Measurements from ENCODE around the gene PATJ. TPM values are rescaled to one million over a fixed set of nuclear protein-coding genes. Genes with fewer than 3 reads are reported as not detected.

The PATJ gene
- total and polyA plus RNA-seq, 7 donors, result 2.0 to 49.9 (median 17.1) TPM

DNA sequence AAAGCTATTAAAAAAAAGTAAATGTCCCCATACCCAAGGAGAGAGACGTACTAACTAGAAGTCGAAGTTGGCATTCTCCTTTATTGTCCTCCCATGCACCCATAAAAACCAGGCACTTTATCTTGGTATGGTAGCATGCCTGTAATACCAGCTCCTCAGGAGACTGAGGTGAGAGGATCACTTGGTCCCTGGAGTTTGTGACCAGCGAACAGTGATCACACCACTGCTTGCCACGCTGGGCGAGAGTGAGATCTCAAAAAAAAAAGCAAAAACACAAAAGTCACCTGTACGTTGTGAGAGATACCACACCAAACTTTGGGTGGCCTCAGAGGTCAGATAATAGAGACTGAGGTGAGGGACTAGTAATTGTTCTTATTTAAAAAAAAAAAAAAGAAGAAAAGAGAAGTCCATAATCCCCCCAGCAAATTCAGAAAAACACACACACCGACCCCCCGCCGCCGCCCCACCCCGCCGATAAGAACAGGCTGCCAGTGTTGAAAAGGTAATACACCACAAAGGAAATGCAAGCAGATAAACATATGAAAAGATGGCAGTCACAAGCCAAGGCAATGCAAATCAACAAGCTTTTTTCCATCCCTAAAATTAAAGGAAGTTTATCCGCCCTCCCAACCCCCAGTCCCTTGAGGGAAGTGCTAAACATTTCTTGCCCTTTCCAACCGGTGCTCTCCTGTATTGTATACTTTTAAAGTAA is 455.9 kb downstream of the PATJ start:
- no peak overlapping the region for H3K4me3 ChIP-seq
- no peaks in the 10 kb centered on the region for H3K9me3 ChIP-seq
- H3K27me3 ChIP-seq (ENCODE audit: insufficient read depth in 3 of 3, low read length in 2 of 3), result peaks cover 0 to 29% (median 8%) of the 10 kb centered on the region in 3 donors
- H3K27ac ChIP-seq, result no peak overlapping the region
- intact Hi-C loops (cut with DNase I), result no loop called here
- DNase-seq, result no peak
- no peaks in the 10 kb centered on the region for H3K4me1 ChIP-seq
- 46 to 54% (median 47%) methylated on average over 14 of the region's 14 CpGs for WGBS, 3 donors
- H3K36me3 ChIP-seq (ENCODE audit: insufficient read depth in 1 of 2, low read depth in 1 of 2), result no peaks in the 10 kb centered on the region
- TF ChIP-seq, protein P1, sequence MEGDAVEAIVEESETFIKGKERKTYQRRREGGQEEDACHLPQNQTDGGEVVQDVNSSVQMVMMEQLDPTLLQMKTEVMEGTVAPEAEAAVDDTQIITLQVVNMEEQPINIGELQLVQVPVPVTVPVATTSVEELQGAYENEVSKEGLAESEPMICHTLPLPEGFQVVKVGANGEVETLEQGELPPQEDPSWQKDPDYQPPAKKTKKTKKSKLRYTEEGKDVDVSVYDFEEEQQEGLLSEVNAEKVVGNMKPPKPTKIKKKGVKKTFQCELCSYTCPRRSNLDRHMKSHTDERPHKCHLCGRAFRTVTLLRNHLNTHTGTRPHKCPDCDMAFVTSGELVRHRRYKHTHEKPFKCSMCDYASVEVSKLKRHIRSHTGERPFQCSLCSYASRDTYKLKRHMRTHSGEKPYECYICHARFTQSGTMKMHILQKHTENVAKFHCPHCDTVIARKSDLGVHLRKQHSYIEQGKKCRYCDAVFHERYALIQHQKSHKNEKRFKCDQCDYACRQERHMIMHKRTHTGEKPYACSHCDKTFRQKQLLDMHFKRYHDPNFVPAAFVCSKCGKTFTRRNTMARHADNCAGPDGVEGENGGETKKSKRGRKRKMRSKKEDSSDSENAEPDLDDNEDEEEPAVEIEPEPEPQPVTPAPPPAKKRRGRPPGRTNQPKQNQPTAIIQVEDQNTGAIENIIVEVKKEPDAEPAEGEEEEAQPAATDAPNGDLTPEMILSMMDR (IDR thresholded peaks at IDR 0.05), result no peak
- no peak for ATAC-seq

DNA sequence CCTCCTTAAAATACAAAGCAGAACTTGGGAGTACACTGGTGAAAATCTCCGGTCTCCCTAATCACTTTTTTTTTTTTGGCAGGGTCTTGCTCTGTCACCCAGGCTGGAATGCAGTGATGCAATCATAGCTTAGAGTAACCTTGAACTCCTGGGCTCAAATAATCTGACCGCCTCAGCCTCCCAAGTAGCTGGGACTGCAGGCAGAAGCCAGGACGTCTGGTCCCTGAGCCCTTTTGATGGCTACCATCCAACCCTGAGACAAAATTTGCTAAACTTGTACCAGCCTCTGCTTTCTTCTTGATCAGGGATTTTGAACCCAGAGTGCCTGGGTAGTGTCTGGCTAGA is 456.5 kb downstream of the PATJ start:
- 3 to 5% (median 4%) methylated on average over 3 of the region's 3 CpGs for WGBS, 3 donors

GRCh38 chr1:62207187-62207586 is 464.9 kb downstream of the PATJ start:
- ATAC-seq (no peak), DNase-seq (no peak)
- Histone ChIP-seq H3K4me1 (no peaks in the 10 kb centered on the region), H3K36me3 (ENCODE audit: insufficient read depth in 1 of 2, low read depth in 1 of 2) (no peaks in the 10 kb centered on the region), H3K9me3 (no peaks in the 10 kb centered on the region), H3K4me3 (no peak overlapping the region), H3K27ac (no peak overlapping the region), H3K27me3 (ENCODE audit: insufficient read depth in 3 of 3, low read length in 2 of 3) (no peaks in the 10 kb centered on the region)
- TF ChIP-seq, protein P1 (IDR thresholded peaks at IDR 0.05), result no peak
- WGBS, 3 donors, result 96 to 99% (median 98%) methylated on average over 2 of the region's 2 CpGs
- intact Hi-C loops (cut with DNase I), result no loop called here

More for the DNA sequence above, 456.5 kb downstream of the PATJ start:
- Histone ChIP-seq H3K36me3 (ENCODE audit: insufficient read depth in 1 of 2, low read depth in 1 of 2) (no peaks in the 10 kb centered on the region), H3K4me1 (no peaks in the 10 kb centered on the region), H3K4me3 (no peak overlapping the region), H3K27me3 (ENCODE audit: insufficient read depth in 3 of 3, low read length in 2 of 3) (peaks cover 0 to 24% (median 8%) of the 10 kb centered on the region in 3 donors), H3K27ac (no peak overlapping the region), H3K9me3 (no peaks in the 10 kb centered on the region)
- TF ChIP-seq, protein P1 (IDR thresholded peaks at IDR 0.05), result no peak
- DNase-seq (no peak), ATAC-seq (peak in 1 of 4 donors; percentile 37)
- intact Hi-C loops (cut with DNase I), result no loop called here

- DNase-seq, result no peak
- Histone ChIP-seq H3K4me3 (no peak overlapping the region), H3K27ac (no peak overlapping the region), H3K9me3 (no peaks in the 10 kb centered on the region), H3K36me3 (ENCODE audit: insufficient read depth in 1 of 2, low read depth in 1 of 2) (no peaks in the 10 kb centered on the region), H3K27me3 (ENCODE audit: insufficient read depth in 3 of 3, low read length in 2 of 3) (no peaks in the 10 kb centered on the region), H3K4me1 (no peaks in the 10 kb centered on the region)
- TF ChIP-seq, protein P1 (IDR thresholded peaks at IDR 0.05), result no peak
- no peak for ATAC-seq
- WGBS, 3 donors, result 93 to 97% (median 95%) methylated on average over 5 of the region's 5 CpGs
- intact Hi-C loops (cut with DNase I), result no loop called here
Measured at GRCh38 chr1:62208087-62208486, 465.8 kb downstream of the PATJ start.

GRCh38 chr1:62208970-62209369 is 466.7 kb downstream of the PATJ start:
- no peaks in the 10 kb centered on the region for H3K9me3 ChIP-seq
- no peak overlapping the region for H3K4me3 ChIP-seq
- H3K36me3 ChIP-seq (ENCODE audit: insufficient read depth in 1 of 2, low read depth in 1 of 2), result no peaks in the 10 kb centered on the region
- no peak for DNase-seq
- intact Hi-C loops (cut with DNase I), result no loop called here
- no peak for ATAC-seq
- H3K4me1 ChIP-seq, result no peaks in the 10 kb centered on the region
- no peak overlapping the region for H3K27ac ChIP-seq
- 0 to 45% (median 0%) methylated on average over 1 of the region's 1 CpG for WGBS, 3 donors
- H3K27me3 ChIP-seq (ENCODE audit: insufficient read depth in 3 of 3, low read length in 2 of 3), result no peaks in the 10 kb centered on the region
- TF ChIP-seq, protein P1 (IDR thresholded peaks at IDR 0.05), result no peak

All from psoas muscle (tissue), 8 donors.